SK-N-SH (cell line): ENCODE data around the gene PPP1R8. TPM values are rescaled to one million over a fixed set of nuclear protein-coding genes. Genes with fewer than 3 reads are reported as not detected.

Source experiments
- CTCF ChIA-PET: fragments of 300-600, 350-600 bp; formaldehyde crosslinking; extraction: SDS; loops from one replicate; lab custom pipeline; 2021; lab: Yijun Ruan, JAX
- POLR2A ChIA-PET: fragments of 350-600 bp; sonication (Branson Sonifier 250); formaldehyde crosslinking; extraction: SDS; loops from one replicate; lab custom pipeline; 2020; ENCODE audit warnings: antibody characterized with exemption, inconsistent platforms; lab: Yijun Ruan, JAX
- DNase-seq: peaks from one replicate; pipeline ENCODE4 v3.0.0; 2012
- H2AFZ ChIP-seq: fragments of 200-600 bp; sonication (generic); 2 replicates; pipeline ENCODE4 v1.8.1; 2016; ENCODE audit warnings: antibody characterized with exemption, mild to moderate bottlenecking, low read depth
- H3F3A ChIP-seq: fragments of 200-600 bp; sonication (generic); replicated peaks from 2 replicates; pipeline ENCODE3; 2016; ENCODE audit warnings: antibody characterized with exemption, mild to moderate bottlenecking; ENCODE audit not compliant: insufficient read depth
- H3K27ac ChIP-seq, 2 experiments: fragments of 200-500 bp in 1 of 2; fragments of 200-600 bp in 1 of 2; sonication (Bioruptor generic) in 1 of 2; sonication (generic), shearing (Covaris generic) in 1 of 2; 2 replicates each; pipeline versions ENCODE4 v1.5.1 to v1.6.1; 2014 to 2016; ENCODE audit warnings: low read depth in 2 of 2, inconsistent platforms in 1 of 2, low read length in 1 of 2, mild to moderate bottlenecking in 1 of 2, mixed read lengths in 1 of 2
- H3K27me3 ChIP-seq: fragments of 200-600 bp; sonication (generic), shearing (Covaris generic); 2 replicates; pipeline ENCODE4 v1.6.1; 2016; ENCODE audit warnings: mixed run types; ENCODE audit not compliant: insufficient read depth
- H3K36me3 ChIP-seq, 2 experiments: fragments of 200-500 bp in 1 of 2; fragments of 200-600 bp in 1 of 2; sonication (Bioruptor generic) in 1 of 2; sonication (generic) in 1 of 2; replicated peaks in 1 of 2; 2 replicates each; pipeline versions ENCODE3 to v1.5.1; 2014 to 2016; ENCODE audit warnings: low read length in 1 of 2, mild to moderate bottlenecking in 1 of 2; ENCODE audit not compliant: insufficient read depth in 2 of 2, control insufficient read depth in 1 of 2
- H3K4me1 ChIP-seq, 2 experiments: fragments of 200-500 bp in 1 of 2; fragments of 200-600 bp in 1 of 2; sonication (Bioruptor generic) in 1 of 2; sonication (generic), shearing (Covaris generic) in 1 of 2; 2 replicates each; pipeline versions ENCODE4 v1.5.1 to v1.6.1; 2014 to 2016; ENCODE audit warnings: low read depth in 1 of 2, low read length in 1 of 2, mixed run types in 1 of 2; ENCODE audit not compliant: insufficient read depth in 2 of 2, control insufficient read depth in 1 of 2
- H3K4me2 ChIP-seq: fragments of 200-600 bp; sonication (generic), shearing (Covaris generic); 2 replicates; pipeline ENCODE4 v1.6.1; 2017; ENCODE audit warnings: mixed run types
- H3K4me3 ChIP-seq, 2 experiments: fragments of 200-500 bp in 1 of 2; fragments of 200-600 bp in 1 of 2; sonication (Bioruptor generic) in 1 of 2; sonication (generic), shearing (Covaris generic) in 1 of 2; 2 replicates each; pipeline versions ENCODE4 v1.5.1 to v1.8.1; 2014 to 2016; ENCODE audit warnings: low read depth in 2 of 2, inconsistent platforms in 1 of 2, low read length in 1 of 2, mild to moderate bottlenecking in 1 of 2, mixed read lengths in 1 of 2, moderate library complexity in 1 of 2
- H3K79me2 ChIP-seq: fragments of 200-600 bp; sonication (generic); 2 replicates; pipeline ENCODE4 v1.8.1; 2017; ENCODE audit warnings: mild to moderate bottlenecking; ENCODE audit not compliant: insufficient read depth
- H3K9ac ChIP-seq: fragments of 200-600 bp; sonication (generic); 2 replicates; pipeline ENCODE4 v1.6.1; 2017; ENCODE audit warnings: mixed run types
- H3K9me2 ChIP-seq: fragments of 200-600 bp; sonication (generic); 2 replicates; pipeline ENCODE4 v1.6.1; 2017; ENCODE audit warnings: mixed run types
- H3K9me3 ChIP-seq: fragments of 200-600 bp; sonication (generic); 2 replicates; pipeline ENCODE4 v1.6.1; 2017; ENCODE audit warnings: mixed run types, mild to moderate bottlenecking, moderate library complexity
- H4K20me1 ChIP-seq: fragments of 200-600 bp; sonication (generic); 2 replicates; pipeline ENCODE4 v1.6.1; 2017; ENCODE audit warnings: mild to moderate bottlenecking, mixed run types; ENCODE audit not compliant: insufficient read depth
- CHD2 ChIP-seq: fragments of 150-350 bp; IDR thresholded peaks from 2 replicates; pipeline ENCODE4 v1.6.1; 2018; ENCODE audit warnings: low read length; ENCODE audit not compliant: partially characterized antibody
- EP300 ChIP-seq, 2 experiments: IDR thresholded peaks; 2 replicates each; pipeline versions ENCODE4 v1.4.0 to v1.6.1; 2012; ENCODE audit warnings: borderline replicate concordance in 1 of 2, low read depth in 1 of 2, low read length in 1 of 2
- FOSL2 ChIP-seq: IDR thresholded peaks from 2 replicates; pipeline ENCODE4 v1.4.0; 2012; ENCODE audit warnings: low read depth, mild to moderate bottlenecking, moderate library complexity, borderline replicate concordance
- NRF1 ChIP-seq: IDR thresholded peaks from 2 replicates; pipeline ENCODE4 v1.6.1; 2012; ENCODE audit warnings: low read depth, mild to moderate bottlenecking, low read length
- RAD21 ChIP-seq: IDR thresholded peaks from 2 replicates; pipeline ENCODE4 v1.6.1; 2012; ENCODE audit warnings: mild to moderate bottlenecking, low read length
- RFX5 ChIP-seq: IDR thresholded peaks from 2 replicates; pipeline ENCODE4 v1.6.1; 2012; ENCODE audit warnings: mild to moderate bottlenecking, improper control_type of control experiment, low read length
- RXRA ChIP-seq: IDR thresholded peaks from 2 replicates; pipeline ENCODE4 v1.4.0; 2012; ENCODE audit warnings: low read depth, mild to moderate bottlenecking, borderline replicate concordance
- SIN3A ChIP-seq: IDR thresholded peaks from 2 replicates; pipeline ENCODE4 v1.6.1; 2012; ENCODE audit warnings: low read depth, mild to moderate bottlenecking, low read length, moderate library complexity, borderline replicate concordance
- SMC3 ChIP-seq: IDR thresholded peaks from 2 replicates; pipeline ENCODE4 v1.6.1; 2012; ENCODE audit warnings: low read depth, low read length, improper control_type of control experiment
- YY1 ChIP-seq: IDR thresholded peaks from 2 replicates; pipeline ENCODE4 v1.4.0; 2012; ENCODE audit warnings: low read depth, mild to moderate bottlenecking
- WGBS: methylation state at CpG from one replicate; pipeline ENCODE4 v1.1.6; 2017; ENCODE audit warnings: low lambda C conversion rate; 5-methylcytosine and 5-hydroxymethylcytosine counted together
- polyA plus RNA-seq, 3 experiments: library from polyadenylated mRNA; depleted of rRNA; stranded (reverse); fragments of >200 nt; gene quantifications; 2 replicates each; pipeline ENCODE4 v1.2.3, GENCODE V29; 2012
- TF ChIP-seq, protein P1 (sequence below): fragments of 200-600 bp; sonication (generic); IDR thresholded peaks from 2 replicates; pipeline ENCODE4 v1.6.1; 2017; ENCODE audit warnings: antibody characterized with exemption, mild to moderate bottlenecking, moderate library complexity
- TF ChIP-seq, protein P2 (sequence below): fragments of 150-350 bp; IDR thresholded peaks from 2 replicates; pipeline ENCODE4 v1.6.1; 2016; ENCODE audit warnings: mild to moderate bottlenecking, low read depth, low read length
- TF ChIP-seq, protein P3 (sequence below): IDR thresholded peaks from 2 replicates; pipeline ENCODE4 v1.6.1; 2012; ENCODE audit warnings: mild to moderate bottlenecking, low read depth, low read length, moderate library complexity
- TF ChIP-seq, protein P4 (sequence below): IDR thresholded peaks from 2 replicates; pipeline ENCODE4 v1.4.0; 2012; ENCODE audit warnings: low read depth
- TF ChIP-seq, protein P5 (sequence below): IDR thresholded peaks from 2 replicates; pipeline ENCODE4; 2012
- TF ChIP-seq, protein P6 (sequence below): IDR thresholded peaks from 2 replicates; pipeline ENCODE4 v1.4.0; 2012; ENCODE audit warnings: low read depth, borderline replicate concordance

Gene PPP1R8
- polyA plus RNA-seq, 1 of the 3 experiments (the other 2 are of a cell fraction) = 41.8 TPM

DNA sequence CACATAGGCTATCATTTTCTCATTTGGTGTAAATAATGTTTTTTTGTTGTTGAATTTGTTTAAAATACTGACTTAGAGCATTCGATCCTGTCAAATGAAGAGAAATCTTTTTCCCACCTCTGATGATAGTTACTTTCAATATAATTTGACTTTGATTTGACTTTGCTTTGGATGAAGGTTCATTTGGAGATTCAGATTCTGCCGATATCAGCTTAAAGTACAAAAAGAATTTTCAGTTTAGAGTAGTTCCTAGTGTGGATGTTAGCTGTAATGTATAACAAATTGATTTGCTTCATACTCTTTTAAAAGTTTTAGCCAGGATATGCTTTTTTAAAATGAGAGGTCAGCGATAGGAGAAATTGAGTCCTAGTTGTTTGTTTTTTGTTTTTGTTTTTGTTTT is 47.6 kb upstream of the PPP1R8 start (continued):
- TF ChIP-seq, protein P1, sequence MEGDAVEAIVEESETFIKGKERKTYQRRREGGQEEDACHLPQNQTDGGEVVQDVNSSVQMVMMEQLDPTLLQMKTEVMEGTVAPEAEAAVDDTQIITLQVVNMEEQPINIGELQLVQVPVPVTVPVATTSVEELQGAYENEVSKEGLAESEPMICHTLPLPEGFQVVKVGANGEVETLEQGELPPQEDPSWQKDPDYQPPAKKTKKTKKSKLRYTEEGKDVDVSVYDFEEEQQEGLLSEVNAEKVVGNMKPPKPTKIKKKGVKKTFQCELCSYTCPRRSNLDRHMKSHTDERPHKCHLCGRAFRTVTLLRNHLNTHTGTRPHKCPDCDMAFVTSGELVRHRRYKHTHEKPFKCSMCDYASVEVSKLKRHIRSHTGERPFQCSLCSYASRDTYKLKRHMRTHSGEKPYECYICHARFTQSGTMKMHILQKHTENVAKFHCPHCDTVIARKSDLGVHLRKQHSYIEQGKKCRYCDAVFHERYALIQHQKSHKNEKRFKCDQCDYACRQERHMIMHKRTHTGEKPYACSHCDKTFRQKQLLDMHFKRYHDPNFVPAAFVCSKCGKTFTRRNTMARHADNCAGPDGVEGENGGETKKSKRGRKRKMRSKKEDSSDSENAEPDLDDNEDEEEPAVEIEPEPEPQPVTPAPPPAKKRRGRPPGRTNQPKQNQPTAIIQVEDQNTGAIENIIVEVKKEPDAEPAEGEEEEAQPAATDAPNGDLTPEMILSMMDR = no peak
- TF ChIP-seq RAD21 (no peak), FOSL2 (no peak), SMC3 (no peak), EP300 (IDR thresholded peaks at IDR 0.05; ENCODE audit: borderline replicate concordance in 1 of 2, low read depth in 1 of 2, low read length in 1 of 2) (no peak)

DNA sequence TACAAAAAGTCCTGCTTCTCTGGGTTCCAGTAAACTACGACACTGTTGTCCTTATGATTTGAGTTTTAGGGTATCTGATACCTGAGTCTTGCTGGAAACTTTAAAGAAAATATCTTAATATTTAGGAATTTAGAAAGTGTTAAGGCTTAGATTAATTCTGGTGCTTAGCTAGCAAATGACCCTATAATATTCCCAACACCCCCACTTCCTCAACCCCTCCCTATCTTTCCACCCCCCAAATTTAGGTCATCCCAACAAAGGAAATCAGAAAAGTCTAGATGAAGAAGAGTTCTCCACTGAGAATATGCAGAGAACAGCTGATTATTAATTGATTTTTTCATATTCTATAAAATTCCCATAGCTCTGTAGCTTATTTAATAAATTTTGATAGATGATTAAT is 45.9 kb upstream of the PPP1R8 start:
- POLR2A ChIA-PET = interaction anchor here (1.4 kb wide), 1 partner anchor 11 kb away, joined by 3 read pairs; no protein-coding TSS in a partner anchor
- CTCF ChIA-PET = interaction anchor here (0.9 kb wide), 1 partner anchor 8 kb away, joined by 3 read pairs; no protein-coding TSS in a partner anchor
- WGBS = 100% methylated on average over 1 of the region's 1 CpG
- Histone ChIP-seq H3K9ac (no peak overlapping the region), H2AFZ (no peak overlapping the region), H3K9me2 (no peaks in the 10 kb centered on the region), H4K20me1 (no peaks in the 10 kb centered on the region), H3K27ac (no peak overlapping the region), H3K79me2 (peaks cover 69% of the 10 kb centered on the region), H3K4me1 (peaks cover 3 to 23% of the 10 kb centered on the region in 2 experiments; a peak in 2 of 4 replicates), H3F3A (peaks cover 13% of the 10 kb centered on the region), H3K4me2 (no peak overlapping the region), H3K9me3 (no peaks in the 10 kb centered on the region), H3K27me3 (no peaks in the 10 kb centered on the region), H3K4me3 (no peak overlapping the region), H3K36me3 (no peaks in the 10 kb centered on the region)
- no peak for DNase-seq
- TF ChIP-seq CHD2 (no peak), RXRA (no peak)
- TF ChIP-seq, protein P2, sequence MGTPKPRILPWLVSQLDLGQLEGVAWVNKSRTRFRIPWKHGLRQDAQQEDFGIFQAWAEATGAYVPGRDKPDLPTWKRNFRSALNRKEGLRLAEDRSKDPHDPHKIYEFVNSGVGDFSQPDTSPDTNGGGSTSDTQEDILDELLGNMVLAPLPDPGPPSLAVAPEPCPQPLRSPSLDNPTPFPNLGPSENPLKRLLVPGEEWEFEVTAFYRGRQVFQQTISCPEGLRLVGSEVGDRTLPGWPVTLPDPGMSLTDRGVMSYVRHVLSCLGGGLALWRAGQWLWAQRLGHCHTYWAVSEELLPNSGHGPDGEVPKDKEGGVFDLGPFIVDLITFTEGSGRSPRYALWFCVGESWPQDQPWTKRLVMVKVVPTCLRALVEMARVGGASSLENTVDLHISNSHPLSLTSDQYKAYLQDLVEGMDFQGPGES = no peak

DNA sequence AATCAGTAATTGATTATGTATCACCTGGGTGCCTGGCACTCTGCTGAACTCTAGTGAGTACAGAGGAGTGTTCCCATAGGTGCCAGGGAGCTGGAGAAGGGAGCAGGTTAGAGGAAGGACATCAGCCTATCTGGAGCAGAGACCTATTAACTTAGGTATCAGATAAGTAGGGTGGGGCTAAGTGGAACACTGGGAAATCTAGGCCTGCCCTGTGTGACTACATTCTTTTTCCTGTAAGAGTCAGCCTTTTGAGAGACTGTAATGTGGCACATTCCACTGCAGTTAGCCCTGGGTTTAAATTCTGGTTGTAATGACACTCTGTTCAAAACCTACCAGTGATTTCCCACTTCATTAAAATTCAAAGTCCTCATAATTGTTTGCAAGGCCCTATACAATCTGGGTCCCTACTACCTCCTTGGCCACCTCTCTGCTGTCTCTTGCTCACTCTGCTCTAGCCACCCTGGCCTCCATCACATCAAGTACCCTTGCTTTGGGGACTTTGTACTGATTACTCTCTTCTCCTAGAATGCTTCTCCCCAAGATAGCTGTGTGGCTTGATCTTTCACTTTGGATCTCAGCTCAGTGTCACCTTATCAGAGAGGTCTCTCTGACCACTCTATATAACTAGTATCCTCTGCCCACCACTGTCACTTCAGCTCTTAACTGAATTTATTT is 44.7 kb upstream of the PPP1R8 start:
- Histone ChIP-seq H3K9me2 (no peaks in the 10 kb centered on the region), H3K4me2 (no peak overlapping the region), H3K9me3 (no peaks in the 10 kb centered on the region), H3K27ac (no peak overlapping the region), H3K79me2 (peaks cover 64% of the 10 kb centered on the region), H3F3A (peaks cover 13% of the 10 kb centered on the region), H3K9ac (no peak overlapping the region), H3K4me1 (peaks cover 3 to 25% of the 10 kb centered on the region in 2 experiments; a peak in 2 of 4 replicates), H3K27me3 (no peaks in the 10 kb centered on the region), H3K36me3 (peaks cover 4 to 7% of the 10 kb centered on the region in 2 experiments), H4K20me1 (no peaks in the 10 kb centered on the region), H2AFZ (no peak overlapping the region), H3K4me3 (no peak overlapping the region)
- ChIA-PET CTCF (no interaction called here), POLR2A (interaction anchor here (0.6 to 1.4 kb wide), 2 partner anchors 12 to 13 kb away, joined by 3 read pairs; partner anchors contain the start of gene STX12)
- DNase-seq = no peak
- TF ChIP-seq, protein P3, sequence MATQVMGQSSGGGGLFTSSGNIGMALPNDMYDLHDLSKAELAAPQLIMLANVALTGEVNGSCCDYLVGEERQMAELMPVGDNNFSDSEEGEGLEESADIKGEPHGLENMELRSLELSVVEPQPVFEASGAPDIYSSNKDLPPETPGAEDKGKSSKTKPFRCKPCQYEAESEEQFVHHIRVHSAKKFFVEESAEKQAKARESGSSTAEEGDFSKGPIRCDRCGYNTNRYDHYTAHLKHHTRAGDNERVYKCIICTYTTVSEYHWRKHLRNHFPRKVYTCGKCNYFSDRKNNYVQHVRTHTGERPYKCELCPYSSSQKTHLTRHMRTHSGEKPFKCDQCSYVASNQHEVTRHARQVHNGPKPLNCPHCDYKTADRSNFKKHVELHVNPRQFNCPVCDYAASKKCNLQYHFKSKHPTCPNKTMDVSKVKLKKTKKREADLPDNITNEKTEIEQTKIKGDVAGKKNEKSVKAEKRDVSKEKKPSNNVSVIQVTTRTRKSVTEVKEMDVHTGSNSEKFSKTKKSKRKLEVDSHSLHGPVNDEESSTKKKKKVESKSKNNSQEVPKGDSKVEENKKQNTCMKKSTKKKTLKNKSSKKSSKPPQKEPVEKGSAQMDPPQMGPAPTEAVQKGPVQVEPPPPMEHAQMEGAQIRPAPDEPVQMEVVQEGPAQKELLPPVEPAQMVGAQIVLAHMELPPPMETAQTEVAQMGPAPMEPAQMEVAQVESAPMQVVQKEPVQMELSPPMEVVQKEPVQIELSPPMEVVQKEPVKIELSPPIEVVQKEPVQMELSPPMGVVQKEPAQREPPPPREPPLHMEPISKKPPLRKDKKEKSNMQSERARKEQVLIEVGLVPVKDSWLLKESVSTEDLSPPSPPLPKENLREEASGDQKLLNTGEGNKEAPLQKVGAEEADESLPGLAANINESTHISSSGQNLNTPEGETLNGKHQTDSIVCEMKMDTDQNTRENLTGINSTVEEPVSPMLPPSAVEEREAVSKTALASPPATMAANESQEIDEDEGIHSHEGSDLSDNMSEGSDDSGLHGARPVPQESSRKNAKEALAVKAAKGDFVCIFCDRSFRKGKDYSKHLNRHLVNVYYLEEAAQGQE = no peak
- no peak for TF ChIP-seq SIN3A
- TF ChIP-seq RFX5 = no peak
- TF ChIP-seq, protein P4, sequence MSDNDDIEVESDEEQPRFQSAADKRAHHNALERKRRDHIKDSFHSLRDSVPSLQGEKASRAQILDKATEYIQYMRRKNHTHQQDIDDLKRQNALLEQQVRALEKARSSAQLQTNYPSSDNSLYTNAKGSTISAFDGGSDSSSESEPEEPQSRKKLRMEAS = no peak
- no peak for TF ChIP-seq NRF1
- TF ChIP-seq, protein P5, sequence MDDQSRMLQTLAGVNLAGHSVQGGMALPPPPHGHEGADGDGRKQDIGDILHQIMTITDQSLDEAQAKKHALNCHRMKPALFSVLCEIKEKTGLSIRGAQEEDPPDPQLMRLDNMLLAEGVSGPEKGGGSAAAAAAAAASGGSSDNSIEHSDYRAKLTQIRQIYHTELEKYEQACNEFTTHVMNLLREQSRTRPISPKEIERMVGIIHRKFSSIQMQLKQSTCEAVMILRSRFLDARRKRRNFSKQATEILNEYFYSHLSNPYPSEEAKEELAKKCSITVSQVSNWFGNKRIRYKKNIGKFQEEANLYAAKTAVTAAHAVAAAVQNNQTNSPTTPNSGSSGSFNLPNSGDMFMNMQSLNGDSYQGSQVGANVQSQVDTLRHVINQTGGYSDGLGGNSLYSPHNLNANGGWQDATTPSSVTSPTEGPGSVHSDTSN = no peak
- no peak for TF ChIP-seq YY1
- TF ChIP-seq, protein P6, sequence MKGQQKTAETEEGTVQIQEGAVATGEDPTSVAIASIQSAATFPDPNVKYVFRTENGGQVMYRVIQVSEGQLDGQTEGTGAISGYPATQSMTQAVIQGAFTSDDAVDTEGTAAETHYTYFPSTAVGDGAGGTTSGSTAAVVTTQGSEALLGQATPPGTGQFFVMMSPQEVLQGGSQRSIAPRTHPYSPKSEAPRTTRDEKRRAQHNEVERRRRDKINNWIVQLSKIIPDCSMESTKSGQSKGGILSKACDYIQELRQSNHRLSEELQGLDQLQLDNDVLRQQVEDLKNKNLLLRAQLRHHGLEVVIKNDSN = no peak
